OCI-LY1 (cell line): Measurements from ENCODE around the gene FGD3.

Source experiments
- H2AFZ ChIP-seq: fragments of 200-600 bp; sonication (generic), shearing (Covaris generic); 2 replicates; pipeline ENCODE4 v1.6.0; 2014; ENCODE audit warnings: antibody characterized with exemption, mild to moderate bottlenecking, low read length
- H3F3A ChIP-seq: fragments of 200-600 bp; sonication (generic), shearing (Covaris generic); 2 replicates; pipeline ENCODE4 v1.6.0; 2014; ENCODE audit warnings: mild to moderate bottlenecking, antibody characterized with exemption, low read length, moderate library complexity; ENCODE audit not compliant: insufficient read depth
- H3K27ac ChIP-seq: fragments of 200-600 bp; sonication (generic); 2 replicates; pipeline ENCODE4 v1.5.1; 2014; ENCODE audit warnings: low read length, mixed run types, mild to moderate bottlenecking, low read depth; ENCODE audit not compliant: poor library complexity, severe bottlenecking
- H3K27me3 ChIP-seq: fragments of 200-600 bp; sonication (generic); 2 replicates; pipeline ENCODE4 v1.6.0; 2014; ENCODE audit warnings: antibody characterized with exemption, mild to moderate bottlenecking, low read length, moderate library complexity; ENCODE audit not compliant: insufficient read depth
- H3K36me3 ChIP-seq: fragments of 200-600 bp; sonication (generic); 2 replicates; pipeline ENCODE4 v1.6.1; 2014; ENCODE audit warnings: mild to moderate bottlenecking, antibody characterized with exemption, low read length, moderate library complexity, mixed read lengths; ENCODE audit not compliant: insufficient read depth
- H3K4me1 ChIP-seq: fragments of 200-600 bp; sonication (generic); 2 replicates; pipeline ENCODE4 v1.5.1; 2014; ENCODE audit warnings: mild to moderate bottlenecking, low read length, moderate library complexity; ENCODE audit not compliant: insufficient read depth, severe bottlenecking
- H3K4me2 ChIP-seq: fragments of 200-600 bp; sonication (generic), shearing (Covaris generic); 2 replicates; pipeline ENCODE4 v1.6.1; 2014; ENCODE audit warnings: low read length
- H3K4me3 ChIP-seq: fragments of 200-600 bp; sonication (generic); 2 replicates; pipeline ENCODE4 v1.5.1; 2014; ENCODE audit warnings: low read length, low read depth, mild to moderate bottlenecking, mixed read lengths; ENCODE audit not compliant: poor library complexity, severe bottlenecking
- H3K79me2 ChIP-seq: fragments of 200-600 bp; shearing (Covaris generic); 2 replicates; pipeline ENCODE4 v1.6.1; 2016; ENCODE audit warnings: mixed run types, low read length, mixed read lengths; ENCODE audit not compliant: insufficient read depth
- H3K9ac ChIP-seq: fragments of 200-600 bp; sonication (generic), shearing (Covaris generic); 2 replicates; pipeline ENCODE4 v1.6.1; 2014; ENCODE audit warnings: mild to moderate bottlenecking, low read length, mixed read lengths
- H3K9me2 ChIP-seq: fragments of 200-600 bp; sonication (generic), shearing (Covaris generic); 2 replicates; pipeline ENCODE4 v1.6.1; 2014; ENCODE audit warnings: low read depth, mild to moderate bottlenecking, low read length, mixed read lengths
- H3K9me3 ChIP-seq: fragments of 200-600 bp; shearing (Covaris generic); 2 replicates; pipeline ENCODE4 v1.6.1; 2014; ENCODE audit warnings: low read length, mixed read lengths
- H4K20me1 ChIP-seq: fragments of 200-600 bp; sonication (generic), shearing (Covaris generic); 2 replicates; pipeline ENCODE4 v1.6.0; 2016; ENCODE audit warnings: mild to moderate bottlenecking, low read length; ENCODE audit not compliant: insufficient read depth
- EZH2 ChIP-seq: fragments of 200-600 bp; sonication (generic), shearing (Covaris generic); IDR thresholded peaks from 2 replicates; pipeline ENCODE4 v1.8.0; 2017; ENCODE audit warnings: borderline replicate concordance, mixed run types, mild to moderate bottlenecking, antibody characterized with exemption, low read length, moderate library complexity, mixed read lengths
- TF ChIP-seq, protein P1 (sequence below): fragments of 200-600 bp; sonication (generic), shearing (Covaris generic); IDR thresholded peaks from 2 replicates; pipeline ENCODE4 v1.5.1; 2017; ENCODE audit warnings: mild to moderate bottlenecking, antibody characterized with exemption, low read length, moderate library complexity, mixed read lengths

Gene FGD3

DNA sequence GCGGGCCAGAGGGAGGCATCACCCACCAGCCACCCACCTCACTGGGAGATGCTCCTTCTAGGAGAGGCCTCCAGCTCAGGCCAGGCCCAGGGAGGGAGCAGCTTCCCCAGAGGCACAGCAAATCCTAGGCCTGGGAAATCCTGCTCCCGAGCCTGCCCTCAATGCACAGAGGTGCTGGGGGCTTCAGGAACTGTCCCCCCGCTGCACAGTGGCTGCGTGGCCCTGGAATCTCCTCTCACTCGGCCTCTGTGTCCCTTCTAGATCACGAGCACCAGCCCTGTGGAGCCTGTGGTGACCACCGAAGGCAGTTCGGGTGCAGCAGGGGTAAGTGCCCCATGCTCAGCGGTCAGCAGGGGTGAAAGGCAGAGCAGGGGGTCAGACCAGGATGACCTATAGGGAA, 74.7 kb downstream of the FGD3 start:
- Histone ChIP-seq H2AFZ (no peak overlapping the region), H3K27me3 (no peaks in the 10 kb centered on the region), H3K4me1 (no peaks in the 10 kb centered on the region), H3K4me3 (no peak overlapping the region), H3K9me3 (no peaks in the 10 kb centered on the region), H3K27ac (no peak overlapping the region), H3K79me2 (no peaks in the 10 kb centered on the region), H3K9me2 (no peaks in the 10 kb centered on the region), H3F3A (no peaks in the 10 kb centered on the region), H3K4me2 (no peak overlapping the region), H3K9ac (no peak overlapping the region), H3K36me3 (peaks cover 60% of the 10 kb centered on the region), H4K20me1 (no peaks in the 10 kb centered on the region)
- TF ChIP-seq EZH2 = no peak
- TF ChIP-seq, protein P1, sequence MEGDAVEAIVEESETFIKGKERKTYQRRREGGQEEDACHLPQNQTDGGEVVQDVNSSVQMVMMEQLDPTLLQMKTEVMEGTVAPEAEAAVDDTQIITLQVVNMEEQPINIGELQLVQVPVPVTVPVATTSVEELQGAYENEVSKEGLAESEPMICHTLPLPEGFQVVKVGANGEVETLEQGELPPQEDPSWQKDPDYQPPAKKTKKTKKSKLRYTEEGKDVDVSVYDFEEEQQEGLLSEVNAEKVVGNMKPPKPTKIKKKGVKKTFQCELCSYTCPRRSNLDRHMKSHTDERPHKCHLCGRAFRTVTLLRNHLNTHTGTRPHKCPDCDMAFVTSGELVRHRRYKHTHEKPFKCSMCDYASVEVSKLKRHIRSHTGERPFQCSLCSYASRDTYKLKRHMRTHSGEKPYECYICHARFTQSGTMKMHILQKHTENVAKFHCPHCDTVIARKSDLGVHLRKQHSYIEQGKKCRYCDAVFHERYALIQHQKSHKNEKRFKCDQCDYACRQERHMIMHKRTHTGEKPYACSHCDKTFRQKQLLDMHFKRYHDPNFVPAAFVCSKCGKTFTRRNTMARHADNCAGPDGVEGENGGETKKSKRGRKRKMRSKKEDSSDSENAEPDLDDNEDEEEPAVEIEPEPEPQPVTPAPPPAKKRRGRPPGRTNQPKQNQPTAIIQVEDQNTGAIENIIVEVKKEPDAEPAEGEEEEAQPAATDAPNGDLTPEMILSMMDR = no peak

DNA sequence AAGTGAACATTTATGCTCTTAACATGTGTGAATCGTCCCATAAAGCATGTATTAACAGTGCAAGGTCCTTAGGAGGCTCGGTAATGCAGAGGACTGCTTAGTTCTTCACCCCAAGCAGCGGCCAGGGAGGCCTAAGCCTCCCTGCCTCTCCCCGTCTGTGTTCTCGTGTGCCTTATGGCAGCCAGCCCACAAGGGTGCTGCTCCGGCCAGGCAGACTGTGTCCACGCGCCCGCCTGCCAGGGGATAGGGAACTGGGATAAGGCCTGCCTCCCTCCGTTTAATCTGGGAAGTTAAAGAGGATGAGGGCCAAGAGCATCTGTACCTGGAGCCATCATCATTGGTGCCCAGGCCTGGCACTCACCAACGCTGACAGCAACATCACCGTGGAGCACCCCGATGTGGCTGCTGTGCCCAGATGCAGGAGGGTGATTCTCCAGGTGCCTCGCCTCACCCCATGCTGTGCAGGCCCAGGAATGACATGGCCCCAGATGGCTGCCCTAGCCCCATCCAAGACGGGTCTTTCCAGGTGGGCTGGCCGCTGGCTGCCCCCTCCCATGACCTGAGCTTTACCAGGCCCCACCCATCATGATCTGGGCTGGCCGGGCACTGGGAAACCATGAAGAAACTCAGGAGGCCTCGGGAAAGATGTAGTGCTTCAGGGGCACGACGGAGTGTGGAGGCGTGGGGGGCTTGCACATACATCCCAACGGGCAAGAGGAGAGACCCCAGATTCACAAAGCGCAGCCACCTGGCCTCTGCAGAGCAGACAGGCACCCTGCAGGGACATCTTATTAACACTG, 75.6 kb downstream of the FGD3 start:
- H3K4me3 ChIP-seq = no peak overlapping the region
- peaks cover 4% of the 10 kb centered on the region for H3K4me1 ChIP-seq
- no peaks in the 10 kb centered on the region for H3K9me2 ChIP-seq
- H3K9me3 ChIP-seq = no peaks in the 10 kb centered on the region
- no peak overlapping the region for H2AFZ ChIP-seq
- peaks cover 54% of the 10 kb centered on the region for H3K36me3 ChIP-seq
- H3K4me2 ChIP-seq = no peak overlapping the region
- H3K27me3 ChIP-seq = no peaks in the 10 kb centered on the region
- no peaks in the 10 kb centered on the region for H3F3A ChIP-seq
- no peak for TF ChIP-seq EZH2
- TF ChIP-seq, protein P1 = no peak
- no peak overlapping the region for H3K9ac ChIP-seq
- H3K79me2 ChIP-seq = no peaks in the 10 kb centered on the region
- H4K20me1 ChIP-seq = no peaks in the 10 kb centered on the region
- no peak overlapping the region for H3K27ac ChIP-seq

DNA sequence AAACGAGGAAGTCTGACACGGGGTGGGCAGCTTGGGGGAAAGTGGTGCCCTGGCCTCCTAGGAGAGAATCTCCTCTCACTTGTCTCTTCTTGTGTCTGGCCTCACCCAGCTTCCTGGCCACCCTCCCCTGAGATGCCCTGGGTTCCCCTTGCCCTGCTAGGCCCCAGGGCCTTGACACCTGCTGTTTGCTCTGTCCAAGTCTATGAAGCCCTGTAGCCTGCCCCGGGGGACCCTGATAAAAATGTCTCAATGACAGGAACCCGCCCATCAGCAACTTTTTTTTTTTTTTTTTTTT, 76.1 kb downstream of the FGD3 start:
- Histone ChIP-seq H3F3A (no peaks in the 10 kb centered on the region), H3K9me2 (no peaks in the 10 kb centered on the region), H3K36me3 (peaks cover 49% of the 10 kb centered on the region), H3K4me3 (no peak overlapping the region), H3K4me2 (no peak overlapping the region), H3K4me1 (peaks cover 10% of the 10 kb centered on the region), H3K27me3 (no peaks in the 10 kb centered on the region), H2AFZ (no peak overlapping the region), H3K9me3 (no peaks in the 10 kb centered on the region), H4K20me1 (no peaks in the 10 kb centered on the region), H3K27ac (no peak overlapping the region), H3K79me2 (no peaks in the 10 kb centered on the region), H3K9ac (no peak overlapping the region)
- TF ChIP-seq, protein P1 = no peak
- no peak for TF ChIP-seq EZH2
